Measurements from ENCODE around the gene TRIM39. TPM values are rescaled to one million over a fixed set of nuclear protein-coding genes. Genes with fewer than 3 reads are reported as not detected.

The TRIM39 gene
- total RNA-seq, 4 donors from 2014 or later: 8.6 to 15.2 (median 12.6) TPM

DNA sequence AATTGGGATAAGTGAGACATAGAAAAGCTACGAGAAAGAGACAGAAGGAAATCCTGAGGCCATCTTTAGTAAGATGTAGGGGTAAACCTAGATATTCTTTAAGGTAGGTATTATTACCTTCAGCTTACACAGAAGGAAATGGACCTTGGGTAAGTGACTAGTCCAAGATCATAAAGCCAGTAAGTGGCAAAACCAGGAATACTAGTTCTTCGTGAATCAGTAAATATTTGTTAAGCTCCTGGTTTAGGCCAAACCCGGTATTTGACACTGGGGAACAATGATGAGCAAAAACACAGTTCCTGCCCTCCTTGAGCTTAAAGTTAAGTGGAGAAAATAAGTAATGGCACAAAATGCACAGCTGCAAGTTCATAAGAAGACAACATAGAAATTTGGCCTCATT is 5.3 kb downstream of the TRIM39 start:
- no peak for DNase-seq (ENCODE audit: low spot score in 2 of 2)
- intact Hi-C loops (cut with DNase I; ENCODE audit: low total_unique reads): no loop called here
- WGBS, 2 donors: 85 to 86% methylated on average over 3 of the region's 3 CpGs
- TF ChIP-seq, protein P1, sequence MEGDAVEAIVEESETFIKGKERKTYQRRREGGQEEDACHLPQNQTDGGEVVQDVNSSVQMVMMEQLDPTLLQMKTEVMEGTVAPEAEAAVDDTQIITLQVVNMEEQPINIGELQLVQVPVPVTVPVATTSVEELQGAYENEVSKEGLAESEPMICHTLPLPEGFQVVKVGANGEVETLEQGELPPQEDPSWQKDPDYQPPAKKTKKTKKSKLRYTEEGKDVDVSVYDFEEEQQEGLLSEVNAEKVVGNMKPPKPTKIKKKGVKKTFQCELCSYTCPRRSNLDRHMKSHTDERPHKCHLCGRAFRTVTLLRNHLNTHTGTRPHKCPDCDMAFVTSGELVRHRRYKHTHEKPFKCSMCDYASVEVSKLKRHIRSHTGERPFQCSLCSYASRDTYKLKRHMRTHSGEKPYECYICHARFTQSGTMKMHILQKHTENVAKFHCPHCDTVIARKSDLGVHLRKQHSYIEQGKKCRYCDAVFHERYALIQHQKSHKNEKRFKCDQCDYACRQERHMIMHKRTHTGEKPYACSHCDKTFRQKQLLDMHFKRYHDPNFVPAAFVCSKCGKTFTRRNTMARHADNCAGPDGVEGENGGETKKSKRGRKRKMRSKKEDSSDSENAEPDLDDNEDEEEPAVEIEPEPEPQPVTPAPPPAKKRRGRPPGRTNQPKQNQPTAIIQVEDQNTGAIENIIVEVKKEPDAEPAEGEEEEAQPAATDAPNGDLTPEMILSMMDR (IDR thresholded peaks at IDR 0.05): no peak
- TF ChIP-seq POLR2A (IDR thresholded peaks at IDR 0.05): no peak
- no peak overlapping the region for H3K4me3 ChIP-seq (ENCODE audit: low read depth, poor library complexity, severe bottlenecking)

DNA sequence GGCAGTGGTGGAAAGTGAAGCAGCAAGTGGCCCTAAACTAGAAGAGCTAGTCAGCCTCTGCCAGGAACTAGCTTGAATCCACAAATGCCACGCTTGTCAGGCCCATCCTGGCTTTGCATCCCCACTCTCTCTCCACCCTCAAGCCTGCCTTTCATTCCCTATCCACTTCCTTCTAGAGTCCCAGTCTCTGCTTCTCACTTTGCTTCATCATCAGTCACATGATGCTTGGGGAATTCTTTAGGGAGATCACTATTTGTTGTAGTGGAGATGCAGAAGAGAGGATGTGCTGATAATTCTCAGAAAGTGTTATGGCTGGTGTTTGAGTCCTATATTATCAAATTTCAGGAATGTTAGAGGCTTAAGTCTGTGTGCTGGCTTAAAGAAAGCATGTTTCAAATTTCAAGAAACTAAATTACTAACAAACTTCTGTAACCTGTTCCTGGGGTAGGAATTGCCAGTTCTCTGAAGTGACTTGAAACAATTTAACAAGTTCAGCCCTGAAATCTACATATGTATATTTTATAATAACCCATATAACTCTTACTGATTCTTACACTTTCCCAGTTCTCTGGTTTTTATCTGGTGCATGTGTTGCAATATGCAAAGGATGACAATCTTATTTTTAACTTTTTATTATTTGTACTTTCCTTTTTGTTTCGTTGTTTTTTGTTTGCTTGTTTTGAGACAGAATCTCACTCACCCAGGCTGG is 7.5 kb downstream of the TRIM39 start:
- WGBS, 2 donors: 80 to 91% methylated on average over 2 of the region's 2 CpGs
- H3K4me3 ChIP-seq (ENCODE audit: low read depth, poor library complexity, severe bottlenecking): no peak overlapping the region
- no peak for DNase-seq (ENCODE audit: low spot score in 2 of 2)
- TF ChIP-seq POLR2A (IDR thresholded peaks at IDR 0.05): no peak
- TF ChIP-seq, protein P1 (IDR thresholded peaks at IDR 0.05): no peak
- intact Hi-C loops (cut with DNase I; ENCODE audit: low total_unique reads): no loop called here

DNA sequence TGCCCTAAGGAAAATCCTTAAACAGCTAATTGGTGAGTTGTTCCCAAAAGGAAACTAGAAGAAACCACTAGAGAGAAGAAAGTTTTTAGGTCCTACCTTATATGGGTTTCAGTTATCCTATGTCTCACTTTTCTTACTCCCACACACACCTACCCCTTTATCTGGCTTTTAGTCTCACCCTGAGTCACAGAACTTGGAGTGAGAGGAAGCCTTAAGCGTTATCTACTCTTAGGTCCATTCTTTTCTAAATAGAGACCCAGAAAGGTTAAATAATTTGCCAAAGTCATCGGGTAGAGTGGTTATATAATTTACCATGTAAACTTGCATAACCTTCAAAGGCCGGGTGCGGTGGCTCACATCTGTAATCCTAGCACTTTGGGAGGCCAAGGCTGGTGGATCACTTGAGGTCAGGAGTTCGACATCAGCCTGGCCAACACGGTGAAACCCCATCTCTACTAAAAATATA is 13.9 kb downstream of the TRIM39 start:
- H3K4me3 ChIP-seq (ENCODE audit: low read depth, poor library complexity, severe bottlenecking): no peak overlapping the region
- 89 to 91% methylated on average over 6 of the region's 6 CpGs for WGBS, 2 donors
- no peak for DNase-seq (ENCODE audit: low spot score in 2 of 2)
- TF ChIP-seq POLR2A (IDR thresholded peaks at IDR 0.05): no peak
- TF ChIP-seq, protein P1 (IDR thresholded peaks at IDR 0.05): no peak
- intact Hi-C loops (cut with DNase I; ENCODE audit: low total_unique reads): no loop called here

DNA sequence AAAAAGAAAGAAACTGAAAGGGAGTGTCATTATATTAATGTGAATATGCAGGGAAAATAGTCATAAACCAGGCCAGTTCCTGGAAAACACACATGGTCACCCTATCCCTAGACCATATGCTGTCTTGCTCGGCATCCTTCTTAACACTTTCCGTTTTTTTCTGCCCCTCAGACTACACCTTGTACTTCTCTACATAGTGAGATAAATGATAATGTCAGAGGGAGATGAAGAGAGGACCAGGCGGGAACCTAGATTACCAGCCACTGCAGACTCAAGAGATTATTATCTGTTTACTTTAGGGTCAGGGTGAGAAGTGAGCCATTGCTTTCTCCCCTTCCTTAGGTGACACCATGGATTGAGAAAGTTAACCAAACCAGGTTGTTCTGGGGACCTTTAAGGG is 14.5 kb downstream of the TRIM39 start:
- H3K4me3 ChIP-seq (ENCODE audit: low read depth, poor library complexity, severe bottlenecking): no peak overlapping the region
- intact Hi-C loops (cut with DNase I; ENCODE audit: low total_unique reads): no loop called here
- 95 to 97% methylated on average over 3 of the region's 3 CpGs for WGBS, 2 donors
- TF ChIP-seq, protein P1 (IDR thresholded peaks at IDR 0.05): no peak
- no peak for TF ChIP-seq POLR2A (IDR thresholded peaks at IDR 0.05)
- no peak for DNase-seq (ENCODE audit: low spot score in 2 of 2)

DNA sequence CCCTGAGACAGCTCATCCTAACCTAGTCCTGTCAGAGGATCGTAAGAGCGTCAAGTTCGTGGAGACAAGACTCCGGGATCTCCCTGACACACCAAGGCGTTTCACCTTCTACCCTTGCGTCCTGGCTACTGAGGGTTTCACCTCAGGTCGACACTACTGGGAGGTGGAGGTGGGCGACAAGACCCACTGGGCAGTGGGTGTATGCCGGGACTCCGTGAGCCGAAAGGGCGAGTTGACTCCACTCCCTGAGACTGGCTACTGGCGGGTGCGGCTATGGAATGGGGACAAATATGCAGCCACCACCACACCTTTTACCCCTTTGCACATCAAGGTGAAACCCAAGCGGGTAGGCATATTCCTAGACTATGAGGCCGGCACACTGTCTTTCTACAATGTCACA is 15.0 kb downstream of the TRIM39 start:
- no peak for TF ChIP-seq POLR2A (IDR thresholded peaks at IDR 0.05)
- no peak overlapping the region for H3K4me3 ChIP-seq (ENCODE audit: low read depth, poor library complexity, severe bottlenecking)
- 93 to 96% methylated on average over 16 of the region's 16 CpGs for WGBS, 2 donors
- intact Hi-C loops (cut with DNase I; ENCODE audit: low total_unique reads): no loop called here
- no peak for DNase-seq (ENCODE audit: low spot score in 2 of 2)

DNA sequence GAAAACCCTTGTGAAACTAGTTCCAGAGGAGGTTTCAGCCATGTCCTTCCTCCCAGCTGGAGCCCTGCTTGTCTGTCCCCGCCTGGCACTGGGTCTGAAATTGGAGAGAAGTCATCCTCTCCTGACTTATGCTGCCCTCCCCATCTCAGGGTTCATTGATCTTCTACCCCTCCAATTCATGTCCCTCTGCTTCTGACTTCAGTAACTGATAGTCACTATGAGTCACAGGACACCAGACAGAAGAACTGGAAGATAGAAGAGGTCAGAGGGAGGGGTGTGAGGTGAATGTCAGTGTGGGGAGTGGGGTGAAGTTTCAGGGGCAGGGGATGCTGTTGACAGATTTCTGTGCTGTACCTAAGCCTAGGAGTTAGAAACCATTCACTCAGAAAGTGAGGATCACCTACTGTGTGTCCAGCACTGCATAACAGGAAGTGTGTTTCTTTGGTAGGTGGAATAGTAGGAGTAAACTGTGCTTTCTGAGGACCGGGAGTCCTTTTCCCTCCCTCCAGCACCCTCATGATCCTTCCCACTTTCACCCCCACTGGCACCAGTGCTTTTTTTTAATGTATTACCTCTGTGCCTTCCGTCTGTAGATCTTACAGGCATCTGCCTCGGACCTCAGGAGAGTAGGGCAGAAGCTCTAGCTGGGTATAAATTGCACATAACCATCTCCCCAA is 17.6 kb downstream of the TRIM39 start:
- H3K4me3 ChIP-seq (ENCODE audit: low read depth, poor library complexity, severe bottlenecking): no peak overlapping the region
- WGBS, 2 donors: 59 to 66% methylated on average over 4 of the region's 4 CpGs
- DNase-seq (ENCODE audit: low spot score in 2 of 2): no peak
- TF ChIP-seq, protein P1 (IDR thresholded peaks at IDR 0.05): no peak
- no peak for TF ChIP-seq POLR2A (IDR thresholded peaks at IDR 0.05)
- intact Hi-C loops (cut with DNase I; ENCODE audit: low total_unique reads): no loop called here

All from lower leg skin (tissue), 4 donors.